Esophagus squamous epithelium (tissue), 4 donors: Measurements from ENCODE around the gene ZFYVE28.

Experiments used
- POLR2A ChIP-seq, 4 donors: fragments of 450-650 bp; IDR thresholded peaks; one replicate each; pipeline ENCODE4 v1.6.1; 2017; ENCODE audit warnings: antibody characterized with exemption in 4 of 4, mild to moderate bottlenecking in 4 of 4, moderate library complexity in 3 of 4
- TF ChIP-seq, protein P1 (sequence below), 6 experiments: fragments of 450-650 bp in 4 of 6; fragments of 200-600 bp in 2 of 6; sonication (generic) in 2 of 6; IDR thresholded peaks; one replicate each; pipeline ENCODE4 v1.5.1; 2016 to 2019; ENCODE audit warnings: antibody characterized with exemption in 6 of 6, mild to moderate bottlenecking in 4 of 6, moderate library complexity in 4 of 6

- TF ChIP-seq, protein P1, sequence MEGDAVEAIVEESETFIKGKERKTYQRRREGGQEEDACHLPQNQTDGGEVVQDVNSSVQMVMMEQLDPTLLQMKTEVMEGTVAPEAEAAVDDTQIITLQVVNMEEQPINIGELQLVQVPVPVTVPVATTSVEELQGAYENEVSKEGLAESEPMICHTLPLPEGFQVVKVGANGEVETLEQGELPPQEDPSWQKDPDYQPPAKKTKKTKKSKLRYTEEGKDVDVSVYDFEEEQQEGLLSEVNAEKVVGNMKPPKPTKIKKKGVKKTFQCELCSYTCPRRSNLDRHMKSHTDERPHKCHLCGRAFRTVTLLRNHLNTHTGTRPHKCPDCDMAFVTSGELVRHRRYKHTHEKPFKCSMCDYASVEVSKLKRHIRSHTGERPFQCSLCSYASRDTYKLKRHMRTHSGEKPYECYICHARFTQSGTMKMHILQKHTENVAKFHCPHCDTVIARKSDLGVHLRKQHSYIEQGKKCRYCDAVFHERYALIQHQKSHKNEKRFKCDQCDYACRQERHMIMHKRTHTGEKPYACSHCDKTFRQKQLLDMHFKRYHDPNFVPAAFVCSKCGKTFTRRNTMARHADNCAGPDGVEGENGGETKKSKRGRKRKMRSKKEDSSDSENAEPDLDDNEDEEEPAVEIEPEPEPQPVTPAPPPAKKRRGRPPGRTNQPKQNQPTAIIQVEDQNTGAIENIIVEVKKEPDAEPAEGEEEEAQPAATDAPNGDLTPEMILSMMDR (IDR thresholded peaks at IDR 0.05): no peak
- TF ChIP-seq POLR2A (IDR thresholded peaks at IDR 0.05): no peak
Observed at GRCh38 chr4:2373532-2373931, 44.9 kb downstream of the ZFYVE28 start.
